ENCODE data around the gene ASPG.

DNA sequence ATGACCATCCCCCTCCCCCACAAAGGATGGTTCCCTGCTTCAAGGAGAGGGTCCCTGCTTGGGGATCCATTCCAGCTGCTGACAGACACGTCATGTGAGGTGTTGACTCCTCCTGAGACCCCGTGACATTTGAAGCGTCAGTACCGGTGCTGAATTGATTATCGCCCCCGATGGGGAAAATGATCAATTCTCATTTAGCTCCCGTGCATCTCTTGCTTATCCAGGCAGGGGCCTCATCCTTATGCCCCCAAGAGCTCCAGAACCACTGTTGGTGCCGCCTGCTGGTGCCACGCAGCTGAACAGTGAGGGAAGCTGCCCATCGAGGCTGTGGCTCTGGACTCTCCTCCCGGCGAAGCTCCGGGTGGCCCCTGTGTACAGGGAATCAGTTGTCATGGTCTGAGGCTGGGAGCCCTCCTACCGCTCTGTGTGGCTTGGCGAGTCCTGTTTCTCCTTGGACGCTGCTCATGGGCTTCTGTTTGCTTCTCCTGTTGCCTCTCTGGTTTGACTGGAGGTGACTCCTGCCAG, 57.5 kb downstream of the ASPG start:
- TF ChIP-seq, protein P1, sequence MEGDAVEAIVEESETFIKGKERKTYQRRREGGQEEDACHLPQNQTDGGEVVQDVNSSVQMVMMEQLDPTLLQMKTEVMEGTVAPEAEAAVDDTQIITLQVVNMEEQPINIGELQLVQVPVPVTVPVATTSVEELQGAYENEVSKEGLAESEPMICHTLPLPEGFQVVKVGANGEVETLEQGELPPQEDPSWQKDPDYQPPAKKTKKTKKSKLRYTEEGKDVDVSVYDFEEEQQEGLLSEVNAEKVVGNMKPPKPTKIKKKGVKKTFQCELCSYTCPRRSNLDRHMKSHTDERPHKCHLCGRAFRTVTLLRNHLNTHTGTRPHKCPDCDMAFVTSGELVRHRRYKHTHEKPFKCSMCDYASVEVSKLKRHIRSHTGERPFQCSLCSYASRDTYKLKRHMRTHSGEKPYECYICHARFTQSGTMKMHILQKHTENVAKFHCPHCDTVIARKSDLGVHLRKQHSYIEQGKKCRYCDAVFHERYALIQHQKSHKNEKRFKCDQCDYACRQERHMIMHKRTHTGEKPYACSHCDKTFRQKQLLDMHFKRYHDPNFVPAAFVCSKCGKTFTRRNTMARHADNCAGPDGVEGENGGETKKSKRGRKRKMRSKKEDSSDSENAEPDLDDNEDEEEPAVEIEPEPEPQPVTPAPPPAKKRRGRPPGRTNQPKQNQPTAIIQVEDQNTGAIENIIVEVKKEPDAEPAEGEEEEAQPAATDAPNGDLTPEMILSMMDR (conservative IDR thresholded peaks at IDR 0.05; ENCODE audit: low read depth, low read length) = peak; percentile 29; the same call in 1 of the 2 replicates
- no peak for TF ChIP-seq EZH2phosphoT487 (IDR thresholded peaks at IDR 0.05; ENCODE audit: borderline replicate concordance, low read length)

All from PC-3 (cell line).